Measurements from ENCODE around the gene SLC4A7.

- no peak for TF ChIP-seq CTCF (IDR thresholded peaks at IDR 0.05)
- TF ChIP-seq POLR2A (IDR thresholded peaks at IDR 0.05), result no peak
Measured at GRCh38 chr3:27458929-27459328, 25.3 kb downstream of the SLC4A7 start.
